Memory B cell (primary cell): ENCODE results near the gene LRRC42.
A peak's percentile ranks its signal among the peaks of the same experiment; 100 is the strongest.

Experiments used
- ATAC-seq: fragments of 150-1000 bp; cut with Tn5 transposase; 2 replicates; pipeline ENCODE4 v1.10.0; 2021; ENCODE audit warnings: low read depth, mild to moderate bottlenecking, moderate library complexity
- DNase-seq, 2 donors: peaks; one replicate each; pipeline ENCODE4 v3.0.0; 2022; ENCODE audit warnings: low spot score in 2 of 2
- H3K27ac Mint-ChIP-seq: one replicate; pipeline ENCODE4 v1.8.0; 2022; ENCODE audit warnings: mild to moderate bottlenecking, moderate library complexity, mixed read lengths
- H3K27me3 Mint-ChIP-seq: one replicate; pipeline ENCODE4 v1.8.0; 2022; ENCODE audit warnings: mixed read lengths
- H3K36me3 Mint-ChIP-seq: one replicate; pipeline ENCODE4 v1.8.0; 2022; ENCODE audit warnings: mild to moderate bottlenecking, mixed read lengths
- H3K4me1 Mint-ChIP-seq: one replicate; pipeline ENCODE4 v1.8.0; 2022; ENCODE audit warnings: mixed read lengths
- H3K4me3 Mint-ChIP-seq: one replicate; pipeline ENCODE4 v1.8.0; 2022; ENCODE audit warnings: mild to moderate bottlenecking, moderate library complexity, mixed read lengths
- H3K9me3 Mint-ChIP-seq: one replicate; pipeline ENCODE4 v1.8.0; 2022; ENCODE audit warnings: mixed read lengths

The LRRC42 gene

GRCh38 chr1:53947172-53947907 is 1.2 kb downstream of the LRRC42 start:
- DNase-seq (no peak), ATAC-seq (no peak)
- Mint-ChIP-seq H3K4me1 (peaks cover 24% of the 10 kb centered on the region), H3K27ac (peak overlapping the region; percentile 85), H3K4me3 (peak overlapping the region; percentile 97), H3K36me3 (peaks cover 2% of the 10 kb centered on the region), H3K27me3 (no peaks in the 10 kb centered on the region), H3K9me3 (no peaks in the 10 kb centered on the region)

- H3K36me3 Mint-ChIP-seq, result peaks cover 7% of the 10 kb centered on the region
- no peak for DNase-seq
- peaks cover 21% of the 10 kb centered on the region for H3K4me1 Mint-ChIP-seq
- H3K9me3 Mint-ChIP-seq, result no peaks in the 10 kb centered on the region
- no peak for ATAC-seq
- no peak overlapping the region for H3K27ac Mint-ChIP-seq
- H3K4me3 Mint-ChIP-seq, result no peak overlapping the region
- H3K27me3 Mint-ChIP-seq, result no peaks in the 10 kb centered on the region
Measured at GRCh38 chr1:53948291-53948690, 2.1 kb downstream of the LRRC42 start.

- peaks cover 18% of the 10 kb centered on the region for H3K4me1 Mint-ChIP-seq
- H3K9me3 Mint-ChIP-seq, result no peaks in the 10 kb centered on the region
Measured at GRCh38 chr1:53949023-53949990, 3.2 kb downstream of the LRRC42 start.

GRCh38 chr1:53951697-53952096 is 5.5 kb downstream of the LRRC42 start:
- Mint-ChIP-seq H3K4me1 (peaks cover 6% of the 10 kb centered on the region), H3K36me3 (peaks cover 7% of the 10 kb centered on the region), H3K27ac (no peak overlapping the region), H3K9me3 (no peaks in the 10 kb centered on the region), H3K27me3 (no peaks in the 10 kb centered on the region), H3K4me3 (no peak overlapping the region)
- DNase-seq (no peak), ATAC-seq (no peak)

More at GRCh38 chr1:53949023-53949990, 3.2 kb downstream of the LRRC42 start:
- Mint-ChIP-seq H3K27ac (no peak overlapping the region), H3K4me3 (no peak overlapping the region), H3K27me3 (no peaks in the 10 kb centered on the region), H3K36me3 (peaks cover 7% of the 10 kb centered on the region)
- DNase-seq (no peak), ATAC-seq (no peak)

GRCh38 chr1:53954128-53954527 is 8.0 kb downstream of the LRRC42 start:
- H3K9me3 Mint-ChIP-seq, result no peaks in the 10 kb centered on the region
- H3K4me3 Mint-ChIP-seq, result no peak overlapping the region
- no peak overlapping the region for H3K27ac Mint-ChIP-seq
- H3K27me3 Mint-ChIP-seq, result no peaks in the 10 kb centered on the region
- ATAC-seq (no peak), DNase-seq (no peak)
- no peaks in the 10 kb centered on the region for H3K4me1 Mint-ChIP-seq
- peaks cover 9% of the 10 kb centered on the region for H3K36me3 Mint-ChIP-seq

- ATAC-seq (no peak), DNase-seq (no peak)
- Mint-ChIP-seq H3K9me3 (no peaks in the 10 kb centered on the region), H3K4me1 (no peaks in the 10 kb centered on the region), H3K36me3 (peaks cover 11% of the 10 kb centered on the region), H3K27ac (no peak overlapping the region), H3K27me3 (no peaks in the 10 kb centered on the region), H3K4me3 (no peak overlapping the region)
Measured at GRCh38 chr1:53956308-53957168, 10.4 kb downstream of the LRRC42 start.

GRCh38 chr1:53957194-53957818 is 11.2 kb downstream of the LRRC42 start:
- no peak overlapping the region for H3K4me3 Mint-ChIP-seq
- H3K9me3 Mint-ChIP-seq, result no peaks in the 10 kb centered on the region
- ATAC-seq (no peak), DNase-seq (no peak)
- H3K27ac Mint-ChIP-seq, result no peak overlapping the region
- H3K36me3 Mint-ChIP-seq, result peaks cover 10% of the 10 kb centered on the region
- no peaks in the 10 kb centered on the region for H3K27me3 Mint-ChIP-seq
- H3K4me1 Mint-ChIP-seq, result no peaks in the 10 kb centered on the region

- DNase-seq (peak in 1 of 2 donors; percentile 49), ATAC-seq (peak; percentile 51)
- Mint-ChIP-seq H3K36me3 (peaks cover 13% of the 10 kb centered on the region), H3K9me3 (no peaks in the 10 kb centered on the region), H3K4me3 (no peak overlapping the region), H3K4me1 (peaks cover 8% of the 10 kb centered on the region), H3K27me3 (no peaks in the 10 kb centered on the region), H3K27ac (no peak overlapping the region)
Measured at GRCh38 chr1:53959664-53960250, 13.6 kb downstream of the LRRC42 start.

GRCh38 chr1:53962395-53962794 is 16.2 kb downstream of the LRRC42 start:
- Mint-ChIP-seq H3K27me3 (no peaks in the 10 kb centered on the region), H3K36me3 (peaks cover 20% of the 10 kb centered on the region), H3K9me3 (no peaks in the 10 kb centered on the region), H3K27ac (no peak overlapping the region), H3K4me1 (peaks cover 8% of the 10 kb centered on the region), H3K4me3 (no peak overlapping the region)
- no peak for ATAC-seq
- DNase-seq, result no peak

- Mint-ChIP-seq H3K9me3 (no peaks in the 10 kb centered on the region), H3K27me3 (no peaks in the 10 kb centered on the region), H3K36me3 (peaks cover 21% of the 10 kb centered on the region), H3K27ac (no peak overlapping the region), H3K4me1 (peaks cover 8% of the 10 kb centered on the region), H3K4me3 (no peak overlapping the region)
- DNase-seq (no peak), ATAC-seq (no peak)
Measured at GRCh38 chr1:53963460-53963859, 17.3 kb downstream of the LRRC42 start.

- Mint-ChIP-seq H3K9me3 (no peaks in the 10 kb centered on the region), H3K27ac (peak overlapping the region; percentile 39), H3K4me1 (peaks cover 8% of the 10 kb centered on the region), H3K4me3 (no peak overlapping the region), H3K36me3 (peaks cover 21% of the 10 kb centered on the region), H3K27me3 (no peaks in the 10 kb centered on the region)
- ATAC-seq, result no peak
- DNase-seq, result no peak
Measured at GRCh38 chr1:53964109-53964508, 18.0 kb downstream of the LRRC42 start.

GRCh38 chr1:53966794-53967193 is 20.6 kb downstream of the LRRC42 start:
- Mint-ChIP-seq H3K27me3 (no peaks in the 10 kb centered on the region), H3K36me3 (peaks cover 23% of the 10 kb centered on the region), H3K4me1 (peaks cover 8% of the 10 kb centered on the region), H3K9me3 (no peaks in the 10 kb centered on the region), H3K4me3 (no peak overlapping the region), H3K27ac (no peak overlapping the region)
- no peak for DNase-seq
- ATAC-seq, result no peak
